Activated T-helper 1 cell treated with anti-CD3 and anti-CD28 coated beads, Interleukin-12 subunit alpha, Interleukin-12 subunit beta, Interleukin-2, Interleukin-4 antibody, amounts not matched to agents 30 ng/mL and 10 ng/mL and 1 ng/mL, durations not matched to agents 14 hours and 24 hours and 36 hours (primary cell): ENCODE data around the gene SHB. TPM values are rescaled to one million over a fixed set of nuclear protein-coding genes. Genes with fewer than 3 reads are reported as not detected.

Experiments used
- DNase-seq: peaks from one replicate; pipeline ENCODE4 v3.0.0; 2021; ENCODE audit warnings: low spot score
- H3K27ac Mint-ChIP-seq: one replicate; pipeline ENCODE4 v1.8.0; 2021; ENCODE audit warnings: mild to moderate bottlenecking, mixed read lengths
- H3K27me3 Mint-ChIP-seq: one replicate; pipeline ENCODE4 v1.8.0; 2022; ENCODE audit warnings: mild to moderate bottlenecking, moderate library complexity, mixed read lengths; ENCODE audit not compliant: insufficient read depth
- H3K36me3 Mint-ChIP-seq: one replicate; pipeline ENCODE4 v1.8.0; 2021; ENCODE audit warnings: low read depth, mixed read lengths
- H3K4me1 Mint-ChIP-seq: one replicate; pipeline ENCODE4 v1.8.0; 2021; ENCODE audit warnings: low read depth, mixed read lengths
- H3K4me3 Mint-ChIP-seq: one replicate; pipeline ENCODE4 v1.8.0; 2021; ENCODE audit warnings: mild to moderate bottlenecking, moderate library complexity, mixed read lengths
- H3K9me3 Mint-ChIP-seq: one replicate; pipeline ENCODE4 v1.8.0; 2021; ENCODE audit warnings: mixed read lengths
- intact Hi-C: fragments of 100-400 bp; cut with micrococcal nuclease; formaldehyde crosslinking; loops from one replicate; pipeline ENCODE4 v1.15.1; 2024
- total RNA-seq: library from RNA; stranded (reverse); gene quantifications from 2 replicates; pipeline ENCODE4 v1.2.3, GENCODE V29; 2022

Gene SHB
- total RNA-seq, 1 donor from 2014 or later = 1.7 TPM

DNA sequence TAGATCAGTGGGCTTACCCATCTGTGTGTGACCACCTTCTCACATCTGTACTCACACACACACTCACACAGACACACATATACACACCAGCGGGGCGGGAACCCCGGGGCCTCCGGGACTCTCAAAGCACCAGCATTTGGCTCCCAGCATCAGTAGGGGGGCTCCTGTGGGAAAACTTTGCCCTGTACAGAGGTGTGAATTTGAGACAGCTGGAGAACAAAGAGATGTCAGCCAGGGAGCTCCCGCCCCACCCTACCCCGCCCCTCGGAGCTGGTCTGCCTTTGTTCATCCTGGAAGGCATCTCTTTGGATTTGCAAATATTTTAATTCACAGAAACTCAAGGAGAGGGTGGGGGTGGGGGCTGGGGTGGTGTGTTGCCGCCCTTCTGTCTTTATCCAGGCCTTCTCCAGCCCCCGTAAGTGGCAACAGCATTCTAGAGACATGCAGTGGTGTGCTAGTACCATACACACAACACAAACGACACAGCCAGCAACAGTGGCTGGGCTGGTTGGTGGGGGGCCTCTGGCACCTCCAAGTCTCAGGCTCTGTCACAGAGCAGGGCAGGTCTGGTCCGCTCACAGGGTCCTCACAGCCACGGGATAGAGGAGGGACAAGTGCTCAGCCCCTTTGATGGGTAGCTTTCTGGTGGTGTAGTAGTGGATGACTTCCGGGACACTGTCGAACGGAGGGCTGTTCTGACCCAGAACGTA lies 149.6 kb downstream of the SHB start:
- no peaks in the 10 kb centered on the region for H3K36me3 Mint-ChIP-seq
- intact Hi-C loops = loop anchor here (10.0 kb wide), 1 partner anchor 75 kb away; no protein-coding TSS in a partner anchor
- no peak for DNase-seq

DNA sequence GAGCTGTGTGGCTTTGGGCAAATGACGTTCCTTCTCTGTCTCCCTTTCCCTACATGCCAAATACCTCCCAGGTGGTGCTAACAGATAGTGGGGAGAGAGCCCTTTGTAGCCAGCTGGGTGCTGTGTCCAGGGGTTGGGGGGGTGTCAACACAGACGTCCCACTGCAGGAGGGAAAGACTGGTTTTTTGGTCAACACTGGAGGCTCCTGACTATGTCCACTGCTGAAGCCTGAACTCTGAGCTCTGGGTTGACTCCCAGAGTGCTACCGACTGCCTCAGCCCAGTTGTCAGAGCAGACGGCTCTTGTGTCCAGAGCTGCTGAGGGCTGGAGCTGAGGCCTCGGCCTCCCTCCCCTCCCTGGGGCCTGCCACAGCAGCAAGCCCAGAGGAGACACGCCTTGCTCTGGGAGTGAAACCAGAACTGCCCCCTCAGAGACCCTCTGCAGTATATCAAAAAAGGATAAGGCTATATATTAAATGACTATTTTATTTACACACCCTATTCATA lies 150.3 kb downstream of the SHB start:
- no peak for DNase-seq
- no peaks in the 10 kb centered on the region for H3K36me3 Mint-ChIP-seq
- H3K27me3 Mint-ChIP-seq = no peaks in the 10 kb centered on the region
- peaks cover under 1% of the 10 kb centered on the region for H3K4me1 Mint-ChIP-seq
- no peak overlapping the region for H3K27ac Mint-ChIP-seq
- intact Hi-C loops = loop anchor here (10.0 kb wide), 1 partner anchor 76 kb away; no protein-coding TSS in a partner anchor
- H3K4me3 Mint-ChIP-seq = no peak overlapping the region
- no peaks in the 10 kb centered on the region for H3K9me3 Mint-ChIP-seq

More for the DNA sequence above, 149.6 kb downstream of the SHB start:
- Mint-ChIP-seq H3K27me3 (no peaks in the 10 kb centered on the region), H3K4me3 (no peak overlapping the region), H3K9me3 (no peaks in the 10 kb centered on the region), H3K27ac (no peak overlapping the region), H3K4me1 (no peaks in the 10 kb centered on the region)

DNA sequence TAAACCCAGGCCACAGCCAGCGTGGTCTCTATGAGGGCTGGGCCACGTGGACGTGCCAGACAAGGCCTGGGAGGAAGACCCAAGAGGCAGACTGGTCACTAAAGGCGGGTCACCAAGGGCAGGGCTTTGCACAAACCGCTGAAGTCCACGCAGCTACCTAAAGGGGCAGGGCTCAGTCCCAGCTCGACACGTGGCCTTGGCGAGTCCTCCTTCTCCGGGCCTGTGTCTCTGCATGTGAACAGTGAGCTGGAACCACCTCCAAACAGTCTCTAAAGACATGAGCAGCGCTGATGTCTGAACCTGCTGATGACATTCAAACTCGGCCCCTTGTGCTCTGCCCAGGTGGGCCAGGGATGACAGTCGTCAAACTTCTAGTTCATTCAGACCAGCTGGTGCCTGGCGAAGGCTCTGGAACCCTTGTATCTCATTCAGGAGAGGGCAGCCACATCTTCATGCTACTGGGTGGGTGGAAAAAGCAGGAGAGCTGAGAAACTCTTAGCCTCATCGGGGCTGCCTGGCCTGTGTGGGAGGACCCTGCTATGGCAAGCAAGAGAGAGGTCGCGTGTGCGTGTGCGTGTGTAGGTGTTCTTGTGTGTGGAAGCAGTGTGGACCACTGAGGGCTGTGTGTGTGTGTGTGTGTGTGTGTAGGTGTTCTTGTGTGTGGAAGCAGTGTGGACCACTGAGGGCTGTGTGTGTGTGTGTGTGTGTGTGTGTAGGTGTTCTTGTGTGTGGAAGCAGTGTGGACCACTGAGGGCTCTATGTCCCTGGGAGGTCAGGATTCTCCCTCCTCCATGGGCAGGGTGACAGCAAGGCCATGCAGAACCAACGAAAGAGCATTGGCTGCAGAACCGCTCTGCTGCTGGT lies 151.0 kb downstream of the SHB start:
- no peaks in the 10 kb centered on the region for H3K36me3 Mint-ChIP-seq
- intact Hi-C loops = loop anchor here (10.0 kb wide), 1 partner anchor 77 kb away; no protein-coding TSS in a partner anchor
- H3K9me3 Mint-ChIP-seq = no peaks in the 10 kb centered on the region
- H3K4me3 Mint-ChIP-seq = no peak overlapping the region
- H3K27ac Mint-ChIP-seq = no peak overlapping the region
- H3K27me3 Mint-ChIP-seq = no peaks in the 10 kb centered on the region
- DNase-seq = no peak
- peaks cover 5% of the 10 kb centered on the region for H3K4me1 Mint-ChIP-seq

- Mint-ChIP-seq H3K27me3 (no peaks in the 10 kb centered on the region), H3K4me1 (peaks cover 5% of the 10 kb centered on the region), H3K27ac (no peak overlapping the region), H3K9me3 (no peaks in the 10 kb centered on the region), H3K36me3 (no peaks in the 10 kb centered on the region), H3K4me3 (no peak overlapping the region)
- intact Hi-C loops = loop anchor here (10.0 kb wide), 1 partner anchor 77 kb away; no protein-coding TSS in a partner anchor
- DNase-seq = no peak
Measured at GRCh38 chr9:37917313-37917731, 151.7 kb downstream of the SHB start.

GRCh38 chr9:37916471-37917312 lies 152.3 kb downstream of the SHB start:
- intact Hi-C loops = loop anchor here (10.0 kb wide), 1 partner anchor 78 kb away; no protein-coding TSS in a partner anchor
- no peak overlapping the region for H3K27ac Mint-ChIP-seq
- H3K9me3 Mint-ChIP-seq = no peaks in the 10 kb centered on the region
- H3K4me3 Mint-ChIP-seq = no peak overlapping the region
- DNase-seq = no peak
- peaks cover 5% of the 10 kb centered on the region for H3K4me1 Mint-ChIP-seq
- H3K36me3 Mint-ChIP-seq = no peaks in the 10 kb centered on the region
- H3K27me3 Mint-ChIP-seq = no peaks in the 10 kb centered on the region

DNA sequence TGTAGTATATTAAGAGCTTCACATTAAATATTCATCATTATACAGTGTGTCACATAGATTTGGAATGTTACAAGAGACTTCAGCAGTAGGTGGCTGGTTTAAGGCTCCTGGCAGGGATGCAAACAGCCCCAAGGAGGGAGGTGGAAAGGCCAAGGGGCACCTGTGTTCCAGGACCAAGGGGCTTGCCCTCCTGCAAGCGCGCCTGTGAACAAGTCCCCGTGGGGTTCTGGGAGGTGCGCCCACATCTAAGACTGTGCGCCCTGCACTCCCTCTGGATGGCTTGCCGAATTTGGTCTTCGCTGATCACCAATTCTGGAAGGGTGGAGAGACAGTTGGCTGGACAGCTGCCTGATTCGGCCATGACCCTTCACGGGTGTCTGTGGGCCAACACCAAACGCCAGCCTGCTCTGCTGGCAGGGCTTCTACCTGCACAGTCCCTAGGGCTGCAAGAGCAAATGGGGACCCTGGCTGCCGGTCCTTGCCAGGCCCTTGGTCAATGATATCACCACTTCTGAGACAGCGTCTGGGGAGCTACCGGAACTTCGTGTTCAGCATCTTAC lies 153.0 kb downstream of the SHB start:
- no peak for DNase-seq
- no peak overlapping the region for H3K4me3 Mint-ChIP-seq
- no peak overlapping the region for H3K27ac Mint-ChIP-seq
- no peaks in the 10 kb centered on the region for H3K9me3 Mint-ChIP-seq
- no peaks in the 10 kb centered on the region for H3K27me3 Mint-ChIP-seq
- H3K36me3 Mint-ChIP-seq = no peaks in the 10 kb centered on the region
- peaks cover 5% of the 10 kb centered on the region for H3K4me1 Mint-ChIP-seq
- intact Hi-C loops = loop anchor here (10.0 kb wide), 1 partner anchor 79 kb away; no protein-coding TSS in a partner anchor

DNA sequence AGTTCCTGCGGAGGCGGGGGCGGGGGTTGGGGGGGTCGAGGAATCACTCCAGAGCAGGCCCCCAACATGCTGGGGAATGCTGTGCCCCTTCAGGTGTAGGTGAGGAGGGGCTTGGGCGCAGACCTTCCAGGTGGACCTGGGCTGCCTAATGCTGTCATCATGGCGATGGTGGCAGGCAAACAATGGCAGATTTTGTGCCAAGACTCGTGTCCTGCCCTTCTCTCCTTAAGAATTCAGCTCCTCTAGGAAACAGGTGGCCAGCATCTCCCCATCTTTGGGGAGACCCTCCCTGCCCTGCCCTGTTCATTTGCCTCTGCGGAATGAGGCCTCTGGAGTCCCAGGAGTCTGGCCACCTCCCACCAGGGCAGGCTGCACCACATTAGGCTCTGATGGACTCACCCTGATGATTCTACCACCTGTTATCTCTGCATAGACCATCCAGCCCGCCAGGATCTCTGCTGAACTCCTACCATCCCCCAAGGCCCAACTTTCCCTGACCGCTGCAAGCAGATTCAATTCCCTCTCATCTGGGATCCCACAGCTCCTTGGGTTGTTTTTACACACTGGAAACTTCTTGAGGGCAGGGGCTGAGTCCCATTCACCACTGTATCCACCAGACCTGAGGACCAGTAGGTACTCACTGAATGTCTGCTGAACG lies 154.2 kb downstream of the SHB start:
- Mint-ChIP-seq H3K36me3 (no peaks in the 10 kb centered on the region), H3K9me3 (no peaks in the 10 kb centered on the region), H3K27ac (no peak overlapping the region), H3K27me3 (no peaks in the 10 kb centered on the region), H3K4me1 (peaks cover 5% of the 10 kb centered on the region), H3K4me3 (no peak overlapping the region)
- intact Hi-C loops = loop anchor here (5.0 to 10.0 kb wide), 3 partner anchors 37 to 517 kb away; no protein-coding TSS in a partner anchor
- no peak for DNase-seq

GRCh38 chr9:37914154-37914551 lies 154.9 kb downstream of the SHB start:
- no peaks in the 10 kb centered on the region for H3K36me3 Mint-ChIP-seq
- no peak overlapping the region for H3K27ac Mint-ChIP-seq
- H3K4me3 Mint-ChIP-seq = no peak overlapping the region
- no peaks in the 10 kb centered on the region for H3K9me3 Mint-ChIP-seq
- DNase-seq = no peak
- intact Hi-C loops = loop anchor here (5.0 to 10.0 kb wide), 3 partner anchors 38 to 518 kb away; no protein-coding TSS in a partner anchor
- peaks cover 5% of the 10 kb centered on the region for H3K4me1 Mint-ChIP-seq
- H3K27me3 Mint-ChIP-seq = no peaks in the 10 kb centered on the region

- Mint-ChIP-seq H3K4me1 (peaks cover 10% of the 10 kb centered on the region), H3K9me3 (no peaks in the 10 kb centered on the region), H3K4me3 (no peak overlapping the region), H3K36me3 (no peaks in the 10 kb centered on the region), H3K27ac (no peak overlapping the region), H3K27me3 (no peaks in the 10 kb centered on the region)
- DNase-seq = peak; percentile 65
- intact Hi-C loops = loop anchor here (1.0 to 10.0 kb wide), 8 partner anchors 39 to 519 kb away; partner anchors contain the start of gene SHB
Measured at GRCh38 chr9:37913480-37914153, 155.4 kb downstream of the SHB start.

- H3K4me3 Mint-ChIP-seq = no peak overlapping the region
- no peak for DNase-seq
- no peaks in the 10 kb centered on the region for H3K36me3 Mint-ChIP-seq
- peaks cover 15% of the 10 kb centered on the region for H3K4me1 Mint-ChIP-seq
- H3K27me3 Mint-ChIP-seq = peaks cover 3% of the 10 kb centered on the region
- H3K9me3 Mint-ChIP-seq = no peaks in the 10 kb centered on the region
- H3K27ac Mint-ChIP-seq = no peak overlapping the region
- intact Hi-C loops = loop anchor here (5.0 to 10.0 kb wide), 3 partner anchors 41 to 521 kb away; no protein-coding TSS in a partner anchor
Measured at GRCh38 chr9:37911271-37911681, 157.8 kb downstream of the SHB start.

DNA sequence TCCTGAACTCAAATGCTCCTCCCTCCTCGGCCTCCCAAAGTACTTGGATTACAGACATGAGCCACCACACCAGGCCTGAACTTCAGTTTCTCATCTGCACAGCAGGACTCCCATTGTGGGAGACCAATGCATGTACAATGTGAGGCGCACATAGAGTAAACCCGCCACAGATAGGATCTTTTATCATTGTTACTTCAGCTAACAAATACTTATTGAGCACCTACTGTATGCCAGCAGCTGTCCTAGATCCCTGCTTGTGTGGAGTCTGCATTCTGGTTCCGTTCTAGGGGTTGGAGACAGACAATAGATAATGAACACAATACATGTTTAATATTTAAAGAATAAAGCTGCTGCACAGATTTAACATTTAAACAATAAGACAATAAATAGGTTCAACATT lies 158.8 kb downstream of the SHB start:
- Mint-ChIP-seq H3K36me3 (no peaks in the 10 kb centered on the region), H3K4me3 (no peak overlapping the region), H3K9me3 (no peaks in the 10 kb centered on the region), H3K27ac (no peak overlapping the region), H3K4me1 (peaks cover 15% of the 10 kb centered on the region), H3K27me3 (peaks cover 4% of the 10 kb centered on the region)
- intact Hi-C loops = loop anchor here (5.0 to 10.0 kb wide), 3 partner anchors 42 to 522 kb away; no protein-coding TSS in a partner anchor
- DNase-seq = no peak
